Stimulated activated CD4-positive, alpha-beta T cell treated with anti-CD3 and anti-CD28 coated beads, Interleukin-1b, Interleukin-23, amount 100 ng/mL, for 1 hour (primary cell): Measurements from ENCODE around the gene DERA.
"Not testable (repeated sequence)": the region's sequence is repeated elsewhere in the genome, so short reads cannot be mapped to it uniquely, and the experiment has no call there.

Experiments used
- DNase-seq, 2 donors: peaks; one replicate each; pipeline ENCODE4 v3.0.0-alpha.2; 2020; ENCODE audit warnings: low read depth in 2 of 2

Gene DERA

GRCh38 chr12:15904378-15904920 lies 6.7 kb upstream of the DERA start:
- DNase-seq: no peak

- DNase-seq: no peak
Measured at GRCh38 chr12:15910468-15910863, 666 bp upstream of the DERA start.

GRCh38 chr12:15911931-15912330 lies 799 bp downstream of the DERA start:
- not testable (repeated sequence) for DNase-seq

GRCh38 chr12:15914131-15914530 lies 3.0 kb downstream of the DERA start:
- not testable (repeated sequence) for DNase-seq

DNA sequence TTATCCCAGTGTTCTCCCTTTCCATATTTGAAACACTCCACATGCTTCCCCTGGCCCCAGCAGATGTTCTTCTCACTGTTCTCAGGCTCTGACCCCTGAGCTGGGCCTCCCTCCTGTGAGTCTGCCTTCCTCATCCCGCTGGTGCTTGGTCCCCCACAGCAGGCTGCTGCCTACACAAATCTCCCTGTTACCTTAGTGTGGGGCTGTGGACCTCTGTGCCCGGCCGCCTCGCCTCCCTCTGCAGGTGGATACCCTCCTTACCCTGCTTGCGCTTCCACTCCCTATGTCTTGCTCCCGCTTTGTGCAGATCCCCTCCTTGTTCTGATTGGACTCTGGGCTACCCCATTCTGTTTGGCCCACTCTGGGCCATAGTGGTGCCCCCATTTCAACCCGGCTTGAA lies 6.9 kb downstream of the DERA start:
- DNase-seq: no peak

- DNase-seq: no peak
Measured at GRCh38 chr12:15919418-15919817, 8.3 kb downstream of the DERA start.

- DNase-seq: no peak
Measured at GRCh38 chr12:15924956-15925355, 13.8 kb downstream of the DERA start.

DNA sequence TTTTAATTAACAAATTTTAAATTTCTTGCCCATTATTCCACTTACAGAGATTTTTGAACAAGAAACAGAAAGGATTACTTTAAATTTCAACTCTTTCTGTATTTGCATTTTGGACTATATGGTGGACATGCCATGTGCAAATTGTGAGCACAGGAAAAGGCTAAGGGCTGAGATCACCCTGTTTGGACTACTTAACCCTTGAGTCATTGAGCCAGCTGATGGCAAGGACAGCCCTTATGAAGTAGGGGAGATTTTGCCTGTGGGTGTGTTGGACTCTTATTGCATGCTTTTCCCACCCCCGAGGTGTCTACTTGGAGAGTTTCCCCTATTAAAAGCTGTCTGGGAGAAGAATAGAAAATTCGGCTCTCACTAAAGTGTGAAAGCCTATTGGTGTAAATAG lies 17.2 kb downstream of the DERA start:
- no peak for DNase-seq

DNA sequence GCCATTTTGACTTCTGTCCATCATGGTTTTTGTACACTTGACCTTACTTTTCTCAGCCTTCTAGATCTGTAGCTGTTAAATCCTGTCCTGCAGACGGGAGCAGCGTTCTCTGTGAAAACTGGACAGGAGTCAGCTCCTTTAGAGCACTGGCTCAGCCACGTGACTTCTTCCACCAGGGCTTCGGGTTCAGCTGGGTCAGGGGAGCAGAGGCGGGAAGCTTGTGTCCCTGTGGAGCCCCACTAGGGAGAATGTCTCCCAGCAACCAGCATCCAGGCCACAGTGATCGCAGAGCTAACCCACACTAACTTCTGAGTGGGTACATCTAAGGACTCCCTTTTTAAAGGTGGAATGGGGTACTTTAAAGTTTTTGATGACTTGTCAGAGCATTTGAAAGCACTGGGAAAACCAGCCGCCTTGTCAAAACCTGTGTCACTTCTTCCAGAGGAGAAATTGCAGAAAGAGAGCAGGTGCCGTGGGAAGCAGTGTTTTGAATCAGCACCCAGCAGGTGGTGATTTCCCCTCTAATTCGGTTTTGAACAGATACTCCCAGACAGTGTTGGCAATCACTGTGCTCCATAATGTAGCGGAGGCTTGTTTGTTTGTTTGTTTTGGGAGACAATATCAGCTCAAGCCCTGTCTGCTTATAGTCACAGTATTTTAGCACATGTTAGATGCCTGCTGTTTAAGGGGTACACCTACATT lies 17.9 kb downstream of the DERA start:
- DNase-seq: no peak

DNA sequence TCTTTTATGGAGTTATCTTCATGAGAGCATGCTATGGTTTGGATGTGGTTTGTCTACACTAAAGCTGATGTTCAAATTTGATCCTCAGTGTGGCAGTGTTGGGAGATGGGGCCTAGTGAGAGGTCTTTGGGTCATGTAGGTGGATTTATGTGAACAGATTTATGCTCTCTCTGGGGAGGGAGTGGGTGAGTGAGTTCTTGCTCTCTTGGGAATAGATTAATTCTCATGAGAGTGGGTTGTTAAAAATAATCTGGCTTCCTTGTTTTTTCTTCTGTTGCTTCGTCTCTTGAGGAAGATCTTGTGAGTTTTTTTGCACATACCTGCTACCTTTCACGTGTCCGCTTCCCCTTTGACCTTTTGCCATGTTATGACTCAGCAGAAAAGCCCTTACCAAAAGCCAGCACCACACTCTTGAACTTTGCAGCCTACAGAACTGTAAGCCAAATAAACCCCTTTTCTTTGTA lies 20.5 kb downstream of the DERA start:
- no peak for DNase-seq

GRCh38 chr12:15932327-15932726 lies 21.2 kb downstream of the DERA start:
- DNase-seq: no peak

- no peak for DNase-seq
Measured at GRCh38 chr12:15932971-15933370, 21.8 kb downstream of the DERA start.

DNA sequence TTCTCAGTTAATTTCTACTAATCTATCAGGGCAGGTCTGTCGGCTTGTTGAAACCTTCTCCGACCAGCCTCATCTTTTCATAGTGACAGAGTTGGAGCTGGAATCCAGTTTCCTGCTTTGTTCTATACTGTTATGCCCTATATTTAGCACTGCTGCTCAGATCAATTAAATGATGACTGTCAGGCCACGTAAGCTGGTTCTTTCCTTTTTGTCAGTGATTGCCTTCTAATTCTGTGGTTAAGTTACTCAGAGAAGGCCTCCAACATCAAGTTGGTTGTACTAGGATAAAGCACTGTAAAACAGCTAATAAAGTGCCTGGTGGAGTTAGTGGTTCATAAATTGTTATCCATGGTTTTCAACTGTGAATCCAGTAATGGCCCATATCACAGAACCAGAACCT lies 22.6 kb downstream of the DERA start:
- DNase-seq: no peak

- DNase-seq: no peak
Measured at GRCh38 chr12:15936751-15937150, 25.6 kb downstream of the DERA start.

- DNase-seq: no peak
Measured at GRCh38 chr12:15937902-15938301, 26.8 kb downstream of the DERA start.

- DNase-seq: no peak
Measured at GRCh38 chr12:15939111-15939510, 28.0 kb downstream of the DERA start.

DNA sequence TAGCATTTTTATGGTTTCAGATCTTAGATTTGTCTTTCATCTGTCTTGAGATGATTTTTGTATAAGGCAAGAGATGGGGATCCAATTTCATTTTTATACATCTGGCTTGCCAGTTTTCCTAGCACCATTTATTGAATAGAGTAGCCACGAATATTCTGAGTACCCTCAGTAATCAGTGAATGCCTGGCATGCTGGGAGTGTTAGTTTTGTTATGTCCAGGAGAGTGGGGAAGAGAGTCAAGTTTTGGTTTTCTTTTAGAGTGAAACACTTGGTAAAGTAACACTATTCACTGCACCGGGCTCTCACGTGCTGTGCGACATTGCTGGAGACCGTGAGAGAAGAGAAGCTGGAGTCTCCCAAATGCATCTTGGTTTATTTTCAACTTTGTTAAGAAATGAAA lies 31.3 kb downstream of the DERA start:
- no peak for DNase-seq

GRCh38 chr12:15943519-15943918 lies 32.4 kb downstream of the DERA start:
- DNase-seq: not testable (repeated sequence)

GRCh38 chr12:15948461-15948860 lies 37.3 kb downstream of the DERA start:
- not testable (repeated sequence) for DNase-seq

- DNase-seq: no peak
Measured at GRCh38 chr12:15955281-15955680, 44.1 kb downstream of the DERA start.

DNA sequence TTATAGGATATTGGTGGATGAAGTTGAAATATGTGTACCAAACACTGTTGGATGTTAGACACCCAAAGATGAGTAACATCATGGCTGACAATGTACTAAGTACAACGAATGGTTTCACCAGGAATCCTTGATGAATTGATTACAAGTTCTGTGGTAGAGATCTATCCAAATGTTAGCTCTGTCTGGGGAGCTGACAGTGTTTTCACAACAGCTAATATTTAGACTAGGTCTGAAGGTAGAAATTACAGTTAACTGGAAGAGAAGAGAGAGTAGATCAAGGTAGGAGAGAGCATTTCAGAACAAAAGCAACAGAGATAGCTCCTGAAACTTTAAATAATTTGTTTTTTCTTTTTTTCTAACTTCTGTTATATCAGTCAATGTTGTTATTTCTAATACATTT lies 44.9 kb downstream of the DERA start:
- no peak for DNase-seq

- no peak for DNase-seq
Measured at GRCh38 chr12:15956413-15957185, 45.5 kb downstream of the DERA start.

GRCh38 chr12:15962760-15963159 lies 51.6 kb downstream of the DERA start:
- no peak for DNase-seq
